AG10803 (cell line): Measurements from ENCODE around the gene UTP18.

ENCODE experiments used
- DNase-seq: peaks from one replicate; pipeline ENCODE4 v3.0.0; 2010; ENCODE audit warnings: low read depth
- H3K4me3 ChIP-seq: 2 replicates; pipeline ENCODE4 v1.5.1; 2011; ENCODE audit warnings: mild to moderate bottlenecking, low read length, control low read depth
- TF ChIP-seq, protein P1 (sequence below): conservative IDR thresholded peaks from 2 replicates; pipeline ENCODE4 v1.5.1; 2011; ENCODE audit warnings: mild to moderate bottlenecking, low read length, control low read depth, inconsistent platforms

Gene UTP18

DNA sequence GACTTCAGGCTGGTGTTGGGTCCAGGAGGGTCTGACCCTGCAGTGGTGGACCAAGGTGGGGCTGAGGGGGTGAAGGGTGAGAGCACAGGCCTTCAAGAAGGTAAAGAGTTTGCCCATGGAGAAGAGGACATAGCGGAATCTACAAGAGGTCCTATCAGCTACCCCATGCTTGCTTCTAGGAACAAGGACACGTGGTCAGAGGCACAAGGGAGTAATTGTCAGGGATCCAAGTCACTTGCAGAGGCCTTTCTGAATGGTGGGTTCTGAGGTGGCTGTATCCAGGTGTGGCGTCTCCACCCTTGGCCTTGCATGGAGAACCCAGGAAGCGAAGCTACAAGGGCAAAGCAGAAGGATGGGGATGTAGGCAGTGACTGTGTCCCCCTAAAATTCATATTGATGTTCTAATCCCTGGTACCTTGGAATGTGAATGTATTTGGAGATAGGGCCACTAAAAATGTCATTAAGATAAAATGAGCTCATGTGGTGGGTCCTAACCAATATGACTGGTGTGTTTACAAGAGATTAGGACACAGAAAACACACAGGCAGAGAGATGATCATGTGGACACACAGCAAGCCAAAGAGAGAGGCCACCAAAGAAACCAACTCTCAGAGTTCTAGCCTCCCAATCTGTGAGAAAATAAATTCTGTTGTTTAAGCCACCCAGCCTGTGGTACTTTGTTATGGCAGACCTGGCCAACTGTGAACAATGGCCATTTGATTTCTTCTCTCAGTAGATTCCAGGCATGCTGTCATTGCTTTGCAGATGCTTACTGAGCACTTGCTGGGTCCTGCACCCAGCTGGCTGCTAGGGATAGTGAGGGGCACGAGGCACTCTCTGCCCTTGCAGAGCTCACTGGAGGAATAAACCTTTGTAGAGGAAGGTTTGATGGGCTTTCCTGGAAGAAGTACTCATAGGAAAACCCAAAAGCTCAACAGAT is 75.8 kb downstream of the UTP18 start:
- TF ChIP-seq, protein P1, sequence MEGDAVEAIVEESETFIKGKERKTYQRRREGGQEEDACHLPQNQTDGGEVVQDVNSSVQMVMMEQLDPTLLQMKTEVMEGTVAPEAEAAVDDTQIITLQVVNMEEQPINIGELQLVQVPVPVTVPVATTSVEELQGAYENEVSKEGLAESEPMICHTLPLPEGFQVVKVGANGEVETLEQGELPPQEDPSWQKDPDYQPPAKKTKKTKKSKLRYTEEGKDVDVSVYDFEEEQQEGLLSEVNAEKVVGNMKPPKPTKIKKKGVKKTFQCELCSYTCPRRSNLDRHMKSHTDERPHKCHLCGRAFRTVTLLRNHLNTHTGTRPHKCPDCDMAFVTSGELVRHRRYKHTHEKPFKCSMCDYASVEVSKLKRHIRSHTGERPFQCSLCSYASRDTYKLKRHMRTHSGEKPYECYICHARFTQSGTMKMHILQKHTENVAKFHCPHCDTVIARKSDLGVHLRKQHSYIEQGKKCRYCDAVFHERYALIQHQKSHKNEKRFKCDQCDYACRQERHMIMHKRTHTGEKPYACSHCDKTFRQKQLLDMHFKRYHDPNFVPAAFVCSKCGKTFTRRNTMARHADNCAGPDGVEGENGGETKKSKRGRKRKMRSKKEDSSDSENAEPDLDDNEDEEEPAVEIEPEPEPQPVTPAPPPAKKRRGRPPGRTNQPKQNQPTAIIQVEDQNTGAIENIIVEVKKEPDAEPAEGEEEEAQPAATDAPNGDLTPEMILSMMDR, result no peak
- no peak for DNase-seq
- H3K4me3 ChIP-seq, result no peak overlapping the region

- no peak overlapping the region for H3K4me3 ChIP-seq
- DNase-seq, result no peak
- TF ChIP-seq, protein P1, result no peak
Observed at GRCh38 chr17:51341457-51341856, 81.1 kb downstream of the UTP18 start.

DNA sequence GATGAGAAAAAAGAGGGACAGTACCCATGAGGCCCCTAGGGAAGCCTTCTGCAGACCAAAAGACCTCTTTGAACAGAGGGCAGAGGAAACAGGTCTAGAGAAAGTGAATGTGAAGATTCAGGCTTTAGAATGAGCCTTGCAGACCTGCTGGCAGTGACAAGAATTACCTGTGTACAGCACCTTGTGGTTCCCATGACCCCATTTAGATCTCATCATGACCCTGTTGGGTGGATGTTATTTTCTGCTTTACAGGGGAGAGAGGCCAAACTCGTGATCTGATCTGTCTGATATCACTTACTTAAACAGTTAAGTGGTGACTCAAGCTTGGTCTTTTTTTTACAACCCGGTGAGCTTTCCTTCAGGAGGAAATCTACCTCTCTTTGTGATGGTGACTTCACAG is 81.9 kb downstream of the UTP18 start:
- TF ChIP-seq, protein P1, result no peak
- no peak for DNase-seq

DNA sequence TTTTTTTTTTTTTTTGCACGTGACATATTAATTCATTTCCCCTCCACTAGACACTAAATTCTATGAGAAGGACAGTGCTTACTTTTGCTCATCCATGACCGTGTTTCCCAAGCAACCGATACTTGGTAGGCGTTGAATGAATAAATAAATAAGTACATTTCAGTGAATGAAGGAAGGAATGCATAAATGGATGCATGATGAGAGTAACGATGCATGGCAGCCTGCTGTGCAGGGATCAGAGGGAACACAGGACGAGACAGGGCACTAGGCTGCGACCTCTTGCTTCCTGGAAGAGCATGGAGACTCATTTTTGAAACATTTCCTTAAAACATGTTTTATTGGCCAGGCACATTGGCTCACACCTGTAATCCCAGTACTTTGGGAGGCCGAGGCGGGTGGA is 84.2 kb downstream of the UTP18 start:
- no peak overlapping the region for H3K4me3 ChIP-seq
- no peak for DNase-seq
- TF ChIP-seq, protein P1, result no peak

More for the DNA sequence above, 81.9 kb downstream of the UTP18 start:
- H3K4me3 ChIP-seq, result no peak overlapping the region

GRCh38 chr17:51346218-51346982 is 86.1 kb downstream of the UTP18 start:
- TF ChIP-seq, protein P1, result no peak

More at GRCh38 chr17:51346218-51346982, 86.1 kb downstream of the UTP18 start:
- H3K4me3 ChIP-seq, result no peak overlapping the region
- DNase-seq, result no peak
